ENCODE results near the gene FGFR4.
"Not testable (repeated sequence)": the region's sequence is repeated elsewhere in the genome, so short reads cannot be mapped to it uniquely, and the experiment has no call there.

FGFR4 gene

DNA sequence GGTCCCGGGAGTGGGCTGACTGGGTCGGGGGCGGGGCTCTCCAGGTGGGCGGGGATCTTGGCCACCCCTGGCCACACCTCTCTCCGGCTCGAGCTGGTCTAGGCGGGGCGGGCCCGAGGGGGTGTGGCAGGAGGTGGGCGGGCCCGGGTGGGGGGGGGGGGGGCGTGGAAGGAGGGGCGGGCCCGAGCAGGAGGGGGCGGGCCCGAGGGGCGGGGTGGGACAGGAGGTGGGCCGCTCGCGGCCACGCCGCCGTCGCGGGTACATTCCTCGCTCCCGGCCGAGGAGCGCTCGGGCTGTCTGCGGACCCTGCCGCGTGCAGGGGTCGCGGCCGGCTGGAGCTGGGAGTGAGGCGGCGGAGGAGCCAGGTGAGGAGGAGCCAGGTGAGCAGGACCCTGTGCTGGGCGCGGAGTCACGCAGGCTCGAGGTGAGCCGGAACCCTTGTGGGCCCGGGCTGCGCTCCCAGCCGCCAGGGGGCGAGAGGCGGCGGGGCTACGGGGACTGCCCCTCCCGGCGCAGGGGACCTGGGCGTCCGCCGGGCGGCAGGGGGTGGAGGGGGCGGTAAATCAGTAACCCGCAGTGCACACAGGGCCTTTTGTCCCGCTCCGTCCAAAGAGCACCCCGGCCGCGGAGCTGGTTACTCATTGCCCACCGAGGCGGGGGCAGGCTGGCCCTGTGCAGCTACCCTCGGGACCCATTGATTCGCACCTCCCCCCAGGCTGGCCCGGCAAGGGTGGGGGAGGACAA lies at the start of gene FGFR4:
Gene FGFR4 (plus strand): TSS at position 262 of the 744 bp plus-strand sequence. CDS start 2,688 bp downstream, outside the sequence.
- DNase-seq: peak; percentile 71

DNA sequence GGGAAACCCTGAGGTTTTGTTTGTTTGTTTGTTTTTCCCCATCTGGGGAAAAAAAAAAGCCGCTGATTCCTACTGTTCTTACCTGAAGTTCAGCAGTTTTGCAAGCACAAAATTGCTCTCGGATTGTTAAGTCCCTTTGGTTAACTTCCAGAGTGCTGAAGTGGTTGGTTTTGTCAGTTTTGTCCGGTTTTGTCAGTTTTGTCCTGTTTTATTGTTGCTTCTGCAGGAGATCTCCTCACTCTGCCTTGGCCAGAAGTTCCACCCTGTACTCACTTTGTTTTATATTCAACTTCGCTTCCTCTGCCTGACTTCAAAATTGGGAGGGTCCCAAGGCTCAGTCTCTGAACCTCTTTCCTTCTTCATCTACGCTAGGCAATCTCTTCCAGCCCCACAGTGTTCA lies 49.8 kb upstream of the FGFR4 start:
- DNase-seq: no peak

DNA sequence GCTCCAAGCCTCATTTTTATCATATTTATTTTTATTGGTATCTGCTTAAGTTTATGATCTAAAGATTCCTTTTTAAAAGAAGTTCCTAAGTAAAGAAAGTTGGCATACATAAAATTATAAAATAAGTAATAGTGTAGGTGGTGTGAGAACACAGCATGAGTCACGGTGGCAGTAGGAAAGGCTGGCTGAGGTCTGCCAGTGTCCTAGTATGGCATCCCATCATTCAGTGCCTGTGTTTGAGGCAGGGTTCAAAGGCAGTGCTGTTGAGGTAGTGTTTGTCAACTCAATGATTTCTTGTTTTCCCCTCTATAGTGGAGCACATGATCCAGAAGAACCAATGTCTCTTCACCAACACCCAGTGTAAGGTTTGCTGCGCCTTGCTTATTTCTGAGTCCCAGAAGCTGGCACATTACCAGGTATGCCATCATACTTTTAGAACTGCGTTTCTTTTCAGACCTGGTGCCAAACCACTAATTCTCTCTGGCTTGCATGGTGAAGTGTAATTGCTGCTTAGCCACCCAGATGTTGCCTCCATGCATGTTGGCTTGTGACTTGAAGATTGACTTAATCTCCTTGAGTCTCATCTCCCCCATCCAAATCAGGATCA lies 45.8 kb upstream of the FGFR4 start:
- DNase-seq: no peak

DNA sequence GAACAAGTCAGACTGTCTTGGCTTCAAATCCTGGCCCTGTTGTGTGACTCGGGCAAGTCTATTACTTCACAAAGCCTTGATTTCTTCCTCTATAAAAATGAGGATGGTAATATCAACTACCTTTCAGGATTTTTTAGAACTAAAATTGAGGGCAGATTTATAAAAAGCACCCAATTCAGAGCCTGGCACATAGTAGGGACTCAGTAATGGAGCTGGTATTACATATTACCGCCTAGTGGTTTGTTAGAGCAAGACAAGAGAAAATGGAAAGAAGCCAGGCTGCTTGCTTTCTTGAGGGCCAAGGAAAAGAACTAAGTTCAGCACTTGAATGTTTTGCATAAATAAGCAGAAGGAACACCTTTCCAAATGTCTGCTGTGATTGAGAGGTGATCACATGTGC lies 44.8 kb upstream of the FGFR4 start:
- no peak for DNase-seq

DNA sequence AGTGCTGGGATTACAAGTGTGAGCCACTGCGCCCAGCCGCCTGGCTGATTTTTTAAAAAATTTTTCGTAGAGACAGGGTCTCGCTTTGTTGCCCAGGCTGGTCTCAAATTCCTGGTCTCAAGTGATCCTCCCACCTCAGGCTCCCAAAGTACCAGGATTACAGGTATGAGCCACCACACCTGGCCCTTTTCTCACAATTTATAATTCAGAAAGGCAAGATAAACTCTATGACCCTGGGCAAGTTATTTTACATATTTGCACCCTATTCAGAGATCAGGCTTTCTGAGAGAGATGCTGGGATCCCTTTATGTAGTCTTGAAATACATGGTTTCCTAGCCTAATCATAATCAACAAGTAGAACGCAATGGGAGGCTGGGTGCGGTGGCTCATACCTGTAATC lies 43.6 kb upstream of the FGFR4 start:
- DNase-seq: no peak

DNA sequence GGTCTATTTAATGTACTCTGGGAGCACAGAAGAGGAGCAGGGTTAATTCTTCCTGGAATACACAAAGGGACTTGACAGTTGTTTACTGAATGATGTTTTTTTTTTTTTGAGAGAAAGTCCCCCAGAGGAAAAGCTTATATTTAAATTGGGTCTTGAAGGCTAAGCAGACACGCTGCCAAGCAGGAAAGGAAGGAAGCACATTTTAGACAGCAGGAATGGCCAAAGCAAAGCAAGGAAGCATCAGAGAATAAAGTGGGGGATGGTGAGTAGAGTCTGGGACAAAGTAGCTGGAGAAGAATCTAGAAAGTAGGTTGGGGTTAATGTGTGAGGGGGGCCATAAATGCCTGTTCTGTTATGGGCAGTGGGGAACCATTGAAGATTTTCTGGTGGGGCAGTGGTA lies 42.8 kb upstream of the FGFR4 start:
- no peak for DNase-seq

DNA sequence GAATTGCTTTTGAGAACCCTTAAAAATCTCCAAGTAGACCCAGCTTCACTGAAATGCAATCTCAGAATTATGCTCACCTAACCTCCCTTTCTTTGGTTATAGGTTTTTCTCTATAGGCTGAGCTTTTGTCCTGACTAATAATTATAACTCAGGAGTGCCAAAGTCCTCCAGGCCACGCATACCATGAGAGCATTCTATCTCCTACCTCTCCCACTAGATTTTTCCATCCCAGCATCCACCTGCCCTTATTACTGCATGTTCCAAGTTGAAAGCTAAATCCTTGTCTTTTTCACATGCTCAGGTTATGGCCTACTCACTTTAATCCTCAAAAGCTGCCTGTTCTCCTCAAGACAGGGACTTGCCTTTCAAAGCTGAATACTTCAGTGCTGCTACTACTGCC lies 42.1 kb upstream of the FGFR4 start:
- DNase-seq: no peak

DNA sequence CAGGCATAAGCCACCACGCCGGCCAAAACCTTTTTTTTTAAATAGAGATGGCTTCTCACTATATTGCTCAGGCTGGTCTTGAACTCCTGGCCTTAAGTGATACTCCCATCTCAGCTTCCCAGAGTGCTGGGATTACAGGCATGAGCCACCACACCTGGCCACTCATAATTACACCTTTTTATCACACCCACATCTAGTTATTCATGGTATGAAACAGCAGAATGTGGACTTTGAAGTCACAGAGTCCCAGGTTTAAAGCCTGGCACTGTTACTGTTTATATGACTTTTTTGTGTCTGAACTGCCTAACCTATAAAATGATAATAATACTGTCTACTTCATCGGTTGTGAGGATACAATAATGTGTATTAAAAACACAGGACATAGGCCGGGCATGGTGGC lies 41.1 kb upstream of the FGFR4 start:
- DNase-seq: no peak

DNA sequence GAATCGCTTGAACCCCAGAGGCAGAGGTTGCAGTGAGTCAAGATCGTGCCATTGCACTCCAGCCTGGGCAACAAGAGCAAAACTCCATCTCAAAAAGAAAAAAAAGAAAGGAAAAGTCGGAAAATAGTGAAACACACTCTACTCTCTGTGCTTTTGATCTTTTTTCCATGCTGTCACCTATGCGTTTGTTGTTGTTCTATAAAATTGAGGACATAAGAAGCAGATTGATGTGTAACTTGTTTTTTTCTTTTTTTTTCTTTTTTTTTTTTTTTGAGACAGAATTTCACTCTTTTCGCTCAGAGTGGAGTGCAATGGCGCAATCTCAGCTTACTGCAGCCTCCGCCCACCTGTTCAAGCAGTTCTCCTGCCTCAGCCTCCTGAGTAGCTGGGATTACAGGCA lies 38.2 kb upstream of the FGFR4 start:
- DNase-seq: not testable (repeated sequence)

DNA sequence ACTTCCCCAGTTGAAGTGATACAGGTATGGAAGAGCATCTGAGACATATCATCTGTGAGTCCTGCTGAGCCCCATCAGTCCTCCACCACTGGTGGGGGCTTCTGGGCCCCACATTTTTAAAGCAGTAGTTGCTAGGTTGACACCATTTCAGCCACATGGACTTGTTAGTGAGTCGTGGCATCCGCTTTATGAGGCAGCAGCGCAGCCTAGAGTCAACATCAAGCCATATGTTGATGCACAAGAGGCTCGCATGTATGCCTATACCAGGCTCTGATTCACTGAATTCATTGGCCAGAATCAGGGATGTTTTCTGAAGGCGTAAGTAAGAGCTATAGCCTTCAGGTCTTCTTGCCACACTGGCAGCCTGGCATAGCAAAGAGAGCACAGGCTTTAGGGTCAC lies 37.4 kb upstream of the FGFR4 start:
- DNase-seq: no peak

DNA sequence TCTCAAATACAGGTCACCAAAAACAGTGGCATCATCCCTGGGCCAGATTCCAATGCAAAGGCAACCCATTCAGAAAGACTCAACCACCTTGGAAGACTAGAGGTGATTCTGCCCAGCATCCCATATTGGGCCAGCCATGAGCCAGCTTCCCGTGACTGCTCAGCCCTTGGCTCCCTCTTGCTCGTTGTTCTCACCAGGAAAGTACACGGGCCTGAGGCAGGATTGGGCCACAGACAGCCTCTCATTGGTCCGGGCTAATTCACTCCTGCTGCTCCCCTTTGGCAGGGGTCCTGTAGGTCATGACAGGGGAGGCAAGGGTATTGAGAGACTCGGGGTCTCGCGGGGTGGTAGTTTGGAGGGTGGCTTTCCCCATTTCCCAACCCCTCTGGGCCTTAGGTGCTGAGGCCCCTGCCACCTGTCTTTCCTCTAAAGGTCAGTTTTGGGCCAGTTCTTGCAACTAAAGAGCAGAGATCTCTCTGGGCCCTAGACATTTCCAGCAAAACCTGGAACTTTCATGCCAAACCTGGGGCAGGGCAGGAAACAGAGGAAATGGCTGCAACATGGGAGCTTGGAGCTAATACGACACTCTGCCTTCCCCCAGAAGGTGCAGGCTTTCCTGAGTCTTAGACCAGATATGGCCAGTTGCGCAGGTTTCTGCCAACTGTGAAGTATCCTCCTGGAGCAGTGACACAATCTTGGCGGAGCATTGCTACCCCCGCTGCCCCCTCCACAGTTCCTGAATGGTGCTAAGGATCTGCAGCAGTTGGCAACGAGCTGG lies 22.0 kb upstream of the FGFR4 start:
- no peak for DNase-seq

DNA sequence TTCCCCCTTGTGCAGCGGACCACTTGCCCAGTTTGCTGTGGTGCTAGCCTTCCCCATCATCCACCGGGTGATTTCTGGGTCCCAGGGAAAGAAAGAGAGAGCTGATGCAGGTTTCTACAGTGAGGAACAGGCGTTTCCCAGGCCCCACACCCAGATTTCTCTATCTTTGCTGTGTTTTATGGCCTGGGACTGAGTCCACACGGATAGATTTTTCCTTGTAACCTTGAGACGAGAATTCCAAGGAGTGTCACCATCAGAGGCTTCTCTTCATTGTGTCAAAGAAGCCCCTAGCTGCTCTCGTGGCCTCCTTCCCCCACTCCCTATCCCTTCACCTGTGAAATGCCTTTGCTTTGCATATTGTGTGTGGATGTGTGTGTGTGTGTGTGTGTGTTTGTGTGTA lies 21.2 kb upstream of the FGFR4 start:
- no peak for DNase-seq

DNA sequence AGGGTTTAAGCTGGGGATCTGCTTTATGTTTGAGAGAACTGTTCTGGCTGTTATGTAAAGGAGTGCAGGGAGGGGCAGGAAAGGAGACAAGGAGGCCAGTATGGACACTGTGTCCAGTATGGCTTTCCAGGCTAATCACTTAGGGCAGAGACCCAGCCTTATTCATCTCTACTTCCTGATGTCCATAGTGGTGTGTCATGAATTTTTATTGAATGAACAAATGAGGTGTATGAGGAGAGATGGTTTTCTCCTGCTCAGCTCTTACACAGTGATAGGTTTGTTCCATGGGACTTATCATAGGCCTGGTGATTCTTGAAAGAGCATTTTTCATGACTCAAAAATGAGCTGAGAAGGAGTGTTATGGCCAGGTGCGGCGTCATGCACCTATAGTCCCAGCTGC lies 20.5 kb upstream of the FGFR4 start:
- DNase-seq: no peak

DNA sequence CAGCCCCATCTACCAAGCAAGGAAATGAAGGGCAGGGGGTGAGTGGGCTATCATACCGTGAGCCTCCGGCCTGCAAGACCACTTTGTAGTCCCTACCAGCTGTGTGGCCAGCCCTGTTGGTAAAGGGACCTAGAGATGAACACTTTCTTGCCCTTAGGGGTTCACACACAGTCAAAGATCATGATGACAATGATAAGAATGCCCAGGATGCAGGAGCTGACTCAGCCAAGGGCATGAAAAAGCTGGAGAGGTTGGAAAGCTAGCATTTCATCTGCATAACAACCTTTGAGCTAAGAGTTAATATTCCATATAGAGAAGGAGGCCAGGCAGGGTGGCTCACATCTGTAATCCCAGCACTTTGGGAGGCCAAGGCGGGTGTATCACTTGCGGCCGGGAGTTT lies 19.2 kb upstream of the FGFR4 start:
- no peak for DNase-seq

DNA sequence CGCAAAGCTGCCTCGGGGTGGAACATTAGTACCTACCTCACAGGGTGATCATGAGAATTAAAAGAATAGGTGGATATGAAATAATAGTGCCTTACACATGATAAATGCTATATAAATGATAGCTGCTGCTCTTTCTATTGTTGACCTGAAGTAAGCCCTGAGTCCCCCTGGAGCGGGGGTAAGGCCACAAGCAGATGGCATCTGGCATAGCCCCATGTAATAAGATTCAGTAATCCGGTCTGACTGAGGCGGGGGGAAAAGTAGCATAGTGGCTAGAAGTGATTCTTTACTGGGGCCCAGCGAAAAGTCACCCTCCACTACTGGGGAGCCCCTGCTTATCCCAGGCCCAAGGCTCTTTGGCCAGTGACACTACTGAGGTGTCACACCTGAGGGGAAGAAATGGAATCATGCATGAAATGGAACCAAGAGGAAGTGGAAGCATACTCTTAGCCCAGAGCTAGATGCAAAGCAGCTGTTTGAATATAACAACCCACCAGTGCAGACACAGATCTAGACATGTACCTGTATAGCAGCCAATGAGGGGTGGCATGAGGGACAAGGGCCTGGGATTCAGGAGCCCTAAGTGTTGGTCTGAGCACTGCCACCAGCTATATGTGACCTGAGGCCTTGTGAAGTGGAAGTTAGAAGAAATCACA lies 16.1 kb upstream of the FGFR4 start:
- DNase-seq: no peak

DNA sequence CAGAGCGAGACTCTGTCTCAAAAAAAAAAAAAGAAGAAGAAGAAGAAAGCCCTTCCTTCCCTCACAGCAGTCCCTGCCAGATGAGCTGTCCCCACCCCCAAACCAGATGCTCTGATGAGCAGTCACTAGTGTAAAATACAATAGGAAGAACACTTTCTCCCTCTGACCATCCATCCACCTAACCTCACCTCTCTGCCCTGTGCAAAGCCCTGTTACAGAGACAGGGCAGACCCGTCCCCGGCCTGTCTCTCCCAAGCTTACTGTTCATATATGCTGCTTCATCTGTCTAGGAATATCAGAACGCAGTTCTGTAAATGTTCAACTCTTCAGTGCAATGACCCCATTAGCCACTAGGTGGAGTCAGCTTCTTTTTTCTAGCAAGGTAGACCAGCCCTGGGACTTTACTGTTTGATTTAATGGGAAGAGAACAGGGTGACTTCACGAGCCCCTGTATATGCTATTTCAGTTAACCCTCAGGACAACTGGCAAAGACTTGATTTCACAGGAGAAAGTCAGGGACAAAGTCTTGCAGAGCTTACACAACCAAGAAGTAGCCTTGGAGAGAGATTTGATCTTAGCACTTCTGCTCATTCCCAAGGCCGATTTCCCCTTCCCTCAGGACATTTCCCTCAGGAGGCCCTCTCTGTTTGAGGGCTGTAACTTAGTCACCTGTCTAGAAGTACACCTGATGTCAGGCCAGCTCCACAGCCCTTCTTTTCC lies 14.9 kb upstream of the FGFR4 start:
- peak; percentile 77 for DNase-seq

DNA sequence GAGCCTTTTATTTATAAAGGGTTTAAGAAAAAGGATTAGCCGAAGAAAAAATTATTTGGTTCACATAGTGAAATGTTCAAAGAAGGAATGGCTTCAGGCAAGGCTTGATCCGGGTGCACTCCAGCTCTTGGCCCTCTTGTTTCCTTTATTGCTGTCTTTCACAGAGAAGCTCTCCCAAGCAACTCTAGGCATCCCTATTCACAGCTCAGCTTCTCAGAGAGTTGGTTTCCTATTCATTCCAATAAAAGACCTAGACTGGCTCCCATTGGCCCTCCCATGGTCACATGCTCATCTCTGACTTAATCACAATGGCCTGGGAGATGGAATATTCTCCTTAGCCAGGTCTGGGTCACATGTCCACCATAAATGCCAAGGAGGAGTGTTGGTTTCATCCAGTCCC lies 9.4 kb upstream of the FGFR4 start:
- no peak for DNase-seq

DNA sequence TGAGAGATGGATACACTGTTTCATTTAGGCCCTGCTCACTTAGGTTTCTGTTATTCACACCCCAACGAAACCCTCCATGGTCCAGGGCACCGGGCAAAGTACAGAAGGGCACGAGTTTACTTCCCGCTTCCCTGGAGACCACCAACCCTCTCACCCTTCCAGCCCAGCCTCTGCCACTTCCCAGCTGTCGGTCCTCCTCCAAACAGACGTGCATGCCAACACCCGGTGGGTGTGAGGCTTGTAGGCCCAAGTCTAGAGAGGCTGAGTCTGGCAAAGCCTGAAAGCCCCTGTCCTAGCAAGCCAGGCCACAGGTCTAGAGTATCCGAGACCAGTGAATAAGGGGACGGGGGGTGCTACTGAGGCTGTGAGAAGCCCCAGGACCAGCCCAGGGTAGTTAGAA lies 7.1 kb upstream of the FGFR4 start:
- DNase-seq: no peak

DNA sequence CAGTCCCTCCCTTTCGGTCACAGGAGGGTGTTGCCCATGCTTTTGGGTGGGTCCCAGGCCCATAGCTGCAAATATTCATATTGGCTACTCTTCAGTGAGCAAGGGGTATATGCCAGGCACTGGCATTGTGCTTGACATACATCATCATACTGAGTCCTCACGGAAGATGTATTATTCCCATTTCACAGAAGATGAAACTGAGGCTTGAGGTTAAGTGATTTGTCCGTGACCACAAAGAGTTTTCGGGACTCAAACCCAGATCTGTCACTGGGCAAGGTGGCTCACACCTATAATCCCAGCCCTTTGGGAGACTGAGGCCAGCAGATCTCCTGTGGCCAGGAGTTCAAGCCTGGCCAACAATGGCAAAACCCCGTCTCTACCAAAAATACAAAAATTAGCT lies 6.5 kb upstream of the FGFR4 start:
- no peak for DNase-seq

DNA sequence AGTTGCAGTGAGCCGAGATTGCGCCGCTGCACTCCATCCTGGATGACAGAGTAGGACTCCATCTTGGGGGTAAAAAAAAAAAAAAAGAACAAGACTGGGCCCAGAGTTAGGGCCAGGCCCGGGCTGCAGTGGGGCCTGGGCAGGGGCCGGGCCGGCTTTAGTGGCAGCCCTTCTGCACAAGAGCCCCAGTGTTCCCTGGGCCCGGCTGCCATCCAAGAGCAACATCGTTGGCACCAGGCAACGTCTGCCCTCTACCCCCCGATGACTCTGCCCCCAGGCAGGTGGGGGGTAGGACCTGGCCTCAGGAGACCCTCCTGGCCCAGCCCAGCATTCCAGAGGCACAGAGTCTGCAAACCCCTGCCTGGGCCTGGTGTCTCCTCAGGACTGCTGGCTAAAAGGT lies 4.9 kb upstream of the FGFR4 start:
- no peak for DNase-seq

DNA sequence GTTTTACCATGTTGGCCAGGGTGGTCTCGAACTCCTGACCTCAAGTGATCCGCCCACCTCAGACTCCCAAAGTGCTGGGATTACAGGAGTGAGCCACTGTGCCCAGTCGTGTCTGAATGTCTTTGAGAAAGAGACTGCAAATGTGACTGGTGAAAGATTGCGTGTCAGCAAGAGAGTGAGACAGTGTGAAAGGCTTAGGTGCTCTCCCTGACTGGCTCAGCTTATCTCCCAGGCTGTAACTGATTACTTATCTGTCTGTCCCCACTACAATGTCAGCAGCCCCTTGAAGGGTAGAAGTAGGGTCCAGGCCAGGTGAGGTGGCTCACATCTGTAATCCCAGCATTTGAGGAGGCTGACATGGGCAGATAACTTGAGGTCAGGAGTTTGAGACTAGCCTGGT lies 3.4 kb upstream of the FGFR4 start:
- DNase-seq: no peak

DNA sequence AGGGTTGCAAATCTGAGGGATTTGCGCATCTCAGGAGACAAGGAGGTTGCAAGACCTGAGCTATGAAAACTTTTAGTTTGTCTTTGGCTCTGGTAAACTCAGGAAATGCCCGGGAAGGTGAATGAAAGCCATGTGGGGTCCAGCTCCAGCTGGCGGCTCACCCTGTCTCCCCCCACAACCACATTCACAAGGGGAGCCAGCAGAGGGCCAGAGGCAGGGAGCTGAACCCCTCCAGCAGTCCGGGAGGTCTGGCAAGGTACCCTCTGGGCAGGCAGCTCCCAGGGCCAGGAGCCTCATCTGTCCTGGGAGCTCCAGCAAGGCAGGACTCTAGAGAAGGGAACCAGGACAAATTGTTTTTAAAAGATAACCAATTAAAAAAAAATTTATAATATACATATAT lies 2.5 kb upstream of the FGFR4 start:
- DNase-seq: no peak

All from activated CD4-positive, alpha-beta T cell treated with anti-CD3 and anti-CD28 coated beads, Interleukin-10, Interleukin-2, amounts not matched to agents 100 ng/mL and 50 ng/mL, durations not matched to agents 16 hours and 8 hours (primary cell).